Heart right ventricle (tissue), 16 donors: Measurements from ENCODE around the gene GRM5. TPM values are rescaled to one million over a fixed set of nuclear protein-coding genes. Genes with fewer than 3 reads are reported as not detected.

Source experiments
- ATAC-seq, 8 donors: fragments of 200-7000 bp; cut with Tn5 transposase; one replicate each; pipeline ENCODE4 v1.9.1; 2020; ENCODE audit warnings: mild to moderate bottlenecking in 8 of 8, moderate library complexity in 8 of 8, moderate number of reproducible peaks in 1 of 8
- DNase-seq, 2 donors: peaks; one replicate each; pipeline ENCODE4 v3.0.0-alpha.2; 2020
- H3K27ac ChIP-seq, 10 donors: fragments of 200-600 bp; sonication (generic) in 2 of 10; one replicate each; pipeline versions ENCODE4 v1.5.0 to v1.8.0; 2020 to 2022; ENCODE audit warnings: mild to moderate bottlenecking in 3 of 10
- H3K27me3 ChIP-seq, 7 donors: fragments of 200-600 bp; one replicate each; pipeline ENCODE4 v1.8.0; 2021 to 2022; ENCODE audit warnings: mild to moderate bottlenecking in 2 of 7
- H3K36me3 ChIP-seq, 9 donors: fragments of 200-600 bp; sonication (generic) in 1 of 9; one replicate each; pipeline versions ENCODE4 v1.5.0 to v1.8.0; 2020 to 2022; ENCODE audit warnings: mild to moderate bottlenecking in 2 of 9
- H3K4me1 ChIP-seq, 9 donors: fragments of 200-600 bp; sonication (generic) in 1 of 9; one replicate each; pipeline versions ENCODE4 v1.5.0 to v1.8.0; 2020 to 2022; ENCODE audit warnings: mild to moderate bottlenecking in 4 of 9
- H3K4me3 ChIP-seq, 10 donors: fragments of 200-600 bp; sonication (generic) in 2 of 10; one replicate each; pipeline versions ENCODE4 v1.5.0 to v1.8.0; 2020 to 2022; ENCODE audit warnings: mild to moderate bottlenecking in 7 of 10, moderate library complexity in 2 of 10
- H3K9me3 ChIP-seq, 11 donors: fragments of 200-600 bp in 10 of 11; sonication (generic) in 2 of 11; one replicate each; pipeline versions ENCODE4 v1.5.0 to v1.8.0; 2013 to 2022; ENCODE audit warnings: mild to moderate bottlenecking in 2 of 11, control low read depth in 1 of 11, moderate library complexity in 1 of 11
- WGBS, 2 donors: extraction: QIAGEN DNeasy Blood & Tissue Kit; methylation state at CpG; one replicate each; pipeline ENCODE4 v1.1.7; 2013; ENCODE audit warnings: inconsistent platforms in 1 of 2; 5-methylcytosine and 5-hydroxymethylcytosine counted together
- intact Hi-C, 10 donors: fragments of 100-400 bp; cut with DNase I; formaldehyde crosslinking; loops; one replicate each; pipeline versions ENCODE4 v1.11.1 to v1.14.2; 2022
- polyA plus RNA-seq, 2 donors: library from polyadenylated mRNA; stranded (reverse); fragments of 200-250 nt; gene quantifications; one replicate each; pipeline ENCODE4 v1.2.3, GENCODE V29; 2013
- total RNA-seq, 10 donors: library from RNA; stranded (reverse); fragmentation: NEBNext Ultra II Directional in 3 of 10; extraction: Animal tissue kit (Norgen Biotek cat#: 25700) in 3 of 10; gene quantifications; one replicate each; pipeline versions ENCODE4 v1.2.1 to v1.2.4, GENCODE V29; 2021 to 2023
- TF ChIP-seq, protein P1 (sequence below), 9 donors: fragments of 200-600 bp; sonication (generic) in 2 of 9; IDR thresholded peaks; one replicate each; pipeline versions ENCODE4 v1.5.0 to v1.8.0; 2021 to 2022; ENCODE audit warnings: antibody characterized with exemption in 9 of 9, mild to moderate bottlenecking in 5 of 9, moderate library complexity in 1 of 9
- donor health status: Arrhythmogenic right ventricular cardiomyopathy.
- donor health status: ischemic (EF 13 %, LVEDD 7.1; RV severe dilation, severe dysfunction).
- donor health status: healthy with polysubstance abuse.
- donor health status: DM: no; HTN: yes; CAD: no.
- donor health status: DM: no; HTN: no; CAD: no.
- donor health status: ischemic (EF 25% LVEDD 6.9; RV normal size, moderate dysfunction).
- donor health status: ischemic (EF 25% LVEDD 5.7; RV mildly dilated, moderate dysfunction).
- donor health status: healthy.
- donor health status: DM: yes; HTN: yes; CAD: no.
- donor health status: Ischemic cardiomyopathy.
- donor health status: ischemic (EF 35%, LVEDD 5.7; RV mildly dilated, moderate dysfunction).
- donor health status: nonischemic (EF 11% LVEDD 7.7; RV severe dilation, severe dysfunction).
- donor health status: DM: yes; HTN: yes; CAD: no.
- donor health status: PGD.
- donor health status: ischemic (EF 29% LVEDD 5.4; RV normal size, mild dysfunction).
- donor health status: nonischemic (EF 23%, LVEDD 6.1; RV moderate dilation, normal function).

GRM5 gene
- total and polyA plus RNA-seq, 12 donors: 0.01 to 0.09 (median 0.04) TPM; not detected in 8

DNA sequence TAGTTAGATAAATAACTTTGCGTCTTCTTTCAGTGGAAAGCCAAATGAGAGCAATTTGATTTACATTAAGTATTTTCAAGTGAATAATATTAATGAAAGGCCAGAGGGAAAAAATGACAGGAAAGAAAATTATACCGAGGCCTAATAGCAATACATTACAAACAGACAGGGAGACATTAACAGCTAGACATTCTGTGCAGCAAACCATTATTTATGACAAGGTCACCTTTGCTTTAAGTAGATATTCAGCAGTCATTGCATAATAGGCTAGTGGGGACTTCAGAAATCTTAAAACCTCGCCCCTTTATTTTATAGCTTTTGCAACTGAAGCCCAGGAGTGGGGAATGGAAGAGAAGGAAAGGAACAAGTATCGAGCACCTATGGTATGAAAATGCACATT lies 321.6 kb downstream of the GRM5 start:
- TF ChIP-seq, protein P1, sequence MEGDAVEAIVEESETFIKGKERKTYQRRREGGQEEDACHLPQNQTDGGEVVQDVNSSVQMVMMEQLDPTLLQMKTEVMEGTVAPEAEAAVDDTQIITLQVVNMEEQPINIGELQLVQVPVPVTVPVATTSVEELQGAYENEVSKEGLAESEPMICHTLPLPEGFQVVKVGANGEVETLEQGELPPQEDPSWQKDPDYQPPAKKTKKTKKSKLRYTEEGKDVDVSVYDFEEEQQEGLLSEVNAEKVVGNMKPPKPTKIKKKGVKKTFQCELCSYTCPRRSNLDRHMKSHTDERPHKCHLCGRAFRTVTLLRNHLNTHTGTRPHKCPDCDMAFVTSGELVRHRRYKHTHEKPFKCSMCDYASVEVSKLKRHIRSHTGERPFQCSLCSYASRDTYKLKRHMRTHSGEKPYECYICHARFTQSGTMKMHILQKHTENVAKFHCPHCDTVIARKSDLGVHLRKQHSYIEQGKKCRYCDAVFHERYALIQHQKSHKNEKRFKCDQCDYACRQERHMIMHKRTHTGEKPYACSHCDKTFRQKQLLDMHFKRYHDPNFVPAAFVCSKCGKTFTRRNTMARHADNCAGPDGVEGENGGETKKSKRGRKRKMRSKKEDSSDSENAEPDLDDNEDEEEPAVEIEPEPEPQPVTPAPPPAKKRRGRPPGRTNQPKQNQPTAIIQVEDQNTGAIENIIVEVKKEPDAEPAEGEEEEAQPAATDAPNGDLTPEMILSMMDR (IDR thresholded peaks at IDR 0.05): no peak
- Histone ChIP-seq H3K27ac (no peak overlapping the region), H3K27me3 (no peaks in the 10 kb centered on the region), H3K4me1 (no peaks in the 10 kb centered on the region), H3K36me3 (no peaks in the 10 kb centered on the region), H3K9me3 (peaks cover 0 to 3% (median 0%) of the 10 kb centered on the region in 11 donors), H3K4me3 (no peak overlapping the region)
- ATAC-seq: no peak
- intact Hi-C loops: no loop called here
- 90 to 92% methylated on average over 4 of the region's 4 CpGs for WGBS, 2 donors
- DNase-seq: no peak

DNA sequence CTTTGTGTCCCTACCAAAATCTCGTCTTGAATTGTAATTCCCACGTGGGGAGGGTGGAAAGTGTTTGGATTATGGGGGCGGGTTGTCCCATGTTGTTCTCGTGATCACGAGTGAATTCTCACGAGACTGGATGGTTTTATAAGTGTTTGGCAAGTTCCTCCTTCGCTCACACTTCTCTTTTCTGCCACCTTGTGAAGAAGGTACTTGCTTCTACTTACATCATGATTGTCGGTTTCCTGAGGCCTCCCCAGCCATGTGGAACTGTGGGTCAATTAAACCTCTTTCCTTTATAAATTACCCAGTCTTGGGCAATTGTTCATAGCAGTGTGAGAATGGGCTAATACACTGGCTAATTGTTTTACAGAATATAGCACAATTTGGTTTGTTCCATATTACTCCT lies 326.3 kb downstream of the GRM5 start:
- Histone ChIP-seq H3K4me1 (peaks cover 0 to 8% (median 0%) of the 10 kb centered on the region in 9 donors), H3K36me3 (no peaks in the 10 kb centered on the region), H3K27ac (no peak overlapping the region), H3K9me3 (peaks cover 0 to 3% (median 0%) of the 10 kb centered on the region in 11 donors), H3K27me3 (no peaks in the 10 kb centered on the region), H3K4me3 (no peak overlapping the region)
- DNase-seq (no peak), ATAC-seq (no peak)
- intact Hi-C loops: no loop called here
- WGBS, 2 donors: 71 to 75% methylated on average over 8 of the region's 8 CpGs
- TF ChIP-seq, protein P1 (IDR thresholded peaks at IDR 0.05): no peak

DNA sequence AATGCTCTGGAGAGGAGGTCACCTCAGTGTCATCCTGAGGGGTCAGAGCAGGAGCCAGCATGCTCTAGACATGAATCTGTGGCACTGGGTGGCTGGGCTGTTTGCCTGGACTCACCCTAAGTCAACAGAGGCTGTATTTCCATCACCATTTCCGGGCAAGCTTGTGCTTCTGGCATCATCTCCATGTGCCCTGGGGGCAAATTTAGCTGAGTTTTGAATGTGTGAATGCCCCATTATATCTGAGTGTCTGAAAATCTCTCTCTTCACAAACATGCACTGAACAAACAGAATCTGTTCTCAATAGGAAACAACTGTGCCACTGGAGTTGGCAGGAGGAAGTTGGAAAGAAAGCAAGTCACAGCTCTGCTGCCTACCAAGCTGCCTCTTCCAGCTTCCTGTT lies 356.2 kb downstream of the GRM5 start:
- Histone ChIP-seq H3K4me1 (no peaks in the 10 kb centered on the region), H3K36me3 (no peaks in the 10 kb centered on the region), H3K27ac (no peak overlapping the region), H3K27me3 (no peaks in the 10 kb centered on the region), H3K9me3 (no peaks in the 10 kb centered on the region), H3K4me3 (no peak overlapping the region)
- intact Hi-C loops: no loop called here
- WGBS, 2 donors: 71 to 77% methylated on average over 1 of the region's 1 CpG
- DNase-seq (no peak), ATAC-seq (no peak)
- TF ChIP-seq, protein P1 (IDR thresholded peaks at IDR 0.05): no peak

DNA sequence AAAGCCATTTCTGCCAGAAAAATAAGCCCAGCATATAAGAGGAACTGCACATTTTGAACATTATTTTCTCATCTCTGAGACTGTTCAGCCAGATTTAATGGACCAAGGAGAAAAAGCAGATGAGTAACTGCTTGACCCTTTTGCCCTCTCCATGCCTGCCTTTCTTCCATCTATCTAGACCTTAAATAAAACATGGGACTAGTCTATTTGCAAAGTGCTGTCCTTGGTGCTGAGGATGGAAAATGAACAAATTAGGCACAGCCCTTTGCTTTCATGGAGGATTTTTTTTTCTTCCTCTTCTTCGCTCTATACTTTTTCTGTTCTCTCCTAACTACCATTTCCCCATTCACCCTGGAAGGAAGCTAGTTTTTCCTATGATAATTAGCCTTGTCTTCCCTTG lies 361.3 kb downstream of the GRM5 start:
- H3K27me3 ChIP-seq: no peaks in the 10 kb centered on the region
- WGBS, 2 donors: 86 to 90% methylated on average over 1 of the region's 1 CpG
- H3K27ac ChIP-seq: no peak overlapping the region
- DNase-seq (no peak), ATAC-seq (no peak)
- H3K4me3 ChIP-seq: no peak overlapping the region
- H3K9me3 ChIP-seq: no peaks in the 10 kb centered on the region
- TF ChIP-seq, protein P1 (IDR thresholded peaks at IDR 0.05): no peak
- intact Hi-C loops: no loop called here
- H3K4me1 ChIP-seq: no peaks in the 10 kb centered on the region
- no peaks in the 10 kb centered on the region for H3K36me3 ChIP-seq
